GM18517 (cell line): ENCODE results near the gene ENTHD1.
"Not testable (repeated sequence)": the region's sequence is repeated elsewhere in the genome, so short reads cannot be mapped to it uniquely, and the experiment has no call there.

Experiments used
- ATAC-seq: cut with Tn5 transposase; IDR thresholded peaks from one replicate; pipeline ENCODE4 v1.9.1; 2021; ENCODE audit warnings: mild to moderate bottlenecking, moderate library complexity; ENCODE audit not compliant: unreplicated experiment

The ENTHD1 gene

GRCh38 chr22:39735776-39736175, 157.8 kb downstream of the ENTHD1 start:
- ATAC-seq, result no peak

DNA sequence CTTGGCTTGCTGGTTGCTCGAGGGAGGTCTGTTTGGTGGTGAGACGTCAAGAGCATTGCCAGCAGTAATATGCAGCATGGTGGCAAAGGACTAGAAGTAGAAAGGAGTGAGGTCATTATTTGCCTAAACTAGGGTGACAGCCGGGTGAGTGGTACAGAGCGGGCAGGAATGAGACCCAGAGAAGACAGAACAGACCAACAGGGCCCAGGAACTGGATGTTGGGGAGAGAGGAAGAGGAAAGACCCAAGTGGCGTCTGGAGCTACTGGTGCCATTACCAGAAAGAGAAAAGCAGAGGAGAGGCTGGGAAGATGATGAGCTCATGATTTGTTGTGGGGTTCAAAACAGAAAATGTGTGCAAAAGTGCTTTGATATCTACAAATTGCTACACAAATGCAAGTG, 158.7 kb downstream of the ENTHD1 start:
- no peak for ATAC-seq

DNA sequence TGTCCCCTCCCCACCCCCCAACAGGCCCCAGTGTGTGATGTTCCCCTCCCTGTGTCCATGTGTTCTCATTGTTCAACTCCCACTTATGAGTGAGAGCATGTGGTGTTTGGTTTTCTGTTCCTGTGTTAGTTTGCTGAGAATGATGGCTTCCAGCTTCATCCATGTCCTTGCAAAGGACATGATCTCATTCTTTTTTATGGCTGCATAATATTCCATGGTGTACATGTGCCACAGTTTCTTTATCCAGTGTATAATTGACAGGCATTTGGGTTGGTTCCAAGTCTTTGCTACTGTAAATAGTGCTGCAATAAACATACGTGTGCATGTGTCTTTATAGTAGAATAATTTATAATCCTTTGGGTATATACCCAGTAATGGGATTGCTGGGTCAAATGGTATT, 159.5 kb downstream of the ENTHD1 start:
- ATAC-seq, result not testable (repeated sequence)

GRCh38 chr22:39733191-39733590, 160.4 kb downstream of the ENTHD1 start:
- no peak for ATAC-seq

DNA sequence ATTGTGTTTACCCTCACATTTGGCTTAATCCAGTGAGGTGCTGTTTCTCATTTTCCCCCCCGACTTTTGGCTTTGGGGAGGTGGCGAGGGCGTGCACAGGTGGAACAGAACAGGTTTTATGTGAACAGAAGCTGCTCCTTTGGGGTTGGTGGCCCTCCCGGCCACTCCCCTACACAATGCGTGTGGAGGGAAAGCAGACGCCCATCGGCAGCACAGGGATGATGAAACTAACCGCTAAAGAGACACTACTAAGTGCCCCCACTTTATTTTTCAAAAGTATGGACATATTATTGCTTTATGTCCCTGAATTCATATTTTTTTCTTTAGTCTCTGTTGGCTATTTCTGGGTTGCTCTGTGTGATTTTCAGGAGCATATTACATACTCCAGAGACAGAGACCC, 160.9 kb downstream of the ENTHD1 start:
- ATAC-seq, result no peak

- no peak for ATAC-seq
Measured at GRCh38 chr22:39731881-39732555, 161.5 kb downstream of the ENTHD1 start.

DNA sequence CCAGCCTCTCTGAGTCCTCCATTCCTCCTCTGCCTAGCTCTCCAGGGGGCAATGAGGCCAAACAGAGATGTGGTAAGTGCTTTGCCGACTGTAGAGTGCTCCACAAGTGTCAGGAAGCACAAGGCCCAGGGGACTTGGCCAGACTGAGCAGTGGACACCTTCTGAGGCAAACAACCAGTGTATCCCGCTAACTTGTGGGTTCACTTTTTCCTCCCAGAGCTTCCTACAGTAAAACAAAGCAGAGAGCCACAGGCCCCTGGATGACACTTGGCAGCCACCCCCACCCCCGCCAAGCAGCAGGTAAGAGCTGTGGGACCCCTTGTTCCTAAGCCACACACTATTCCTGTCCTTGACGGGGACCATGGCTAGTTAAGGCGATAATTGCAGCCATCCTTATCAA, 162.1 kb downstream of the ENTHD1 start:
- no peak for ATAC-seq

- no peak for ATAC-seq
Measured at GRCh38 chr22:39729141-39729934, 164.2 kb downstream of the ENTHD1 start.

DNA sequence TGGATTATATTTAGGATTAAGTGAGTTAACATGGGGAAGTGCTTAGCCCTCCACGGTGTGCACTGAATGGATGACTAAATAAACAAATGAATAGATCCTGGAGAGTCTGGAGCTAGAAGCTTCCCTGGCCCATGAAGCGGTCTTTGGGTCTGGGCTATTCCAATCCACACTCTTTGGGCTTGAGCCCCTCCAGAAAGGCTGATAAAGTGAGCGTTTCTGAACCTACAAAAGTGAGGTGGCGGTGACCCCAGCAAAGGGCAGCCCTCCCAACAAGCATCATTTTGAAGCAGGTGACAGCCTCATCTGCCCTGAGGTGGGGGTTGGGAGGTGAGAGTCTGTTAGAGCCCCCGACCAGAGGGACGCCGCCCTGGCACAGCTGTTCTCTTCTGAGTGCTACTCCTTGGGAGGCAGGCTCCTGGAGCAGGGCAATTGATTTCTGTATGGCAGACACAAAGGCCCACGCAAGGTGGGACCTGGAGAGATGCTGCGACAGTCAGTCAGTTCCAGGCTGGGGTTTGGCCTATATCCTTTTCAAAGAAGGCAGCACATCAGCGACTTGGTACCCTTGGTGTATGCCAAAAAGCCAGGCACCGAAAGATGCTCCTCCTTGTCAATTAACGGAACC, 165.2 kb downstream of the ENTHD1 start:
- ATAC-seq, result no peak

GRCh38 chr22:39727541-39727940, 166.0 kb downstream of the ENTHD1 start:
- no peak for ATAC-seq

GRCh38 chr22:39725351-39726035, 168.1 kb downstream of the ENTHD1 start:
- no peak for ATAC-seq

- ATAC-seq, result no peak
Measured at GRCh38 chr22:39724857-39725256, 168.7 kb downstream of the ENTHD1 start.

GRCh38 chr22:39724390-39724789, 169.2 kb downstream of the ENTHD1 start:
- ATAC-seq, result no peak

DNA sequence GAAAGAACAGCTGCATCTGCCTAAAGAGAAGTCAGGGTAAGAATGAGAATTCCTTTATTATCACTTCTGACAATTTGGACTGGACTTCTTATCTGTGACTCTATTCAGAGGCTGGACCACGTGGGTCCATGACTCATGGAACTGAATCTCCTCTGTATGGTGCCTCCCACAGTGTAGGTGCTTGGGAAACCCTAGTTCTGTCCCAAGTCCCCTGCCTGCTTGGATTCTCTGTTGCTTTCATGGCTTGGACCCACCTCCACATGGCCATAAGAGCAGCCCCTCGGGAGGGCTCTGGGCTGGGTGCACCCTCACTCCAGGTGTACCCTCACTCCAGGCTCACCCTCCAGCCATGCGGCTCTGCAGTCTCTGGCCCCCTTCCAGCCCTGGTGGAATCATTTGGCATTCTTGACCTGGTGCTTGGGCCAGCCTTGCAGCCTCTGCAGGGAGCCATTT, 169.6 kb downstream of the ENTHD1 start:
- no peak for ATAC-seq

DNA sequence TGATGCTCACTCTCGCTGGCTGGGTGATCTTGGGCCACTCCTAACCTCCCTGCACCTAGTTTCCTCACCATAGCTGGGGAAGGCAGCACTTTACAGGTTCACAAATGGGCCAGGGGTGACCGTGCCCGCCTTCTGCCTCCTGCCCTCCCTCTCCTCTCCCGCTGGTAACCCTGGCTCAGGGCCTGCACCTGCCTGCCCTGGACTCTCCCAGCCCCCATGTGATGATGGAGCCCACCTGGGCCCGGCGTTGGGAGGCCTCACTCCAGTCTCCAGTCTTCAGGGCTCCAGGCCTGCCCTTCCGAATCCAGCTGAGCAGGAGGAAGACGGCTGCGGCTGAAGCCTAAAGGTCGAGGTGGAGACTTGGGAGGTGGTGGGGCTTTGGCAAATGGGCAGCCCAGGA, 170.1 kb downstream of the ENTHD1 start:
- ATAC-seq, result no peak

DNA sequence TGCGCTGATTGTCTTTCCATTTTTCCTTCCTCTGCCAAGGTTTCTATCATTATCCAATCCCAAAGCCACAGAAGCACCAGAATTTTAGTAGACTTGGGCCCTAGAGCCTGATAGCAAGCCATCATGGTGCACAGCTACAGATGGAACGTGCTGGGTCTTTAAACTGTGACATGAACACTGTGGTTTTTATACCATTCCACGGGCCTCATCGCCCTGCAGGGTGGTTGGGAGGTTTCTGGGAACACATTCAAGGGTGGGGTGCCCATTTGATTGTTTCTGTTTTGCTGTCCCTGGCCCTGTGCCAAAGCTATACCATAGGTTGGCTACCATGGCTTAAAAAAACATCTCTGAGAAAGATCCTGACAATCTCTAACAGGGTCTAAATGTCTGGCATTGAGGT, 171.1 kb downstream of the ENTHD1 start:
- ATAC-seq, result no peak

DNA sequence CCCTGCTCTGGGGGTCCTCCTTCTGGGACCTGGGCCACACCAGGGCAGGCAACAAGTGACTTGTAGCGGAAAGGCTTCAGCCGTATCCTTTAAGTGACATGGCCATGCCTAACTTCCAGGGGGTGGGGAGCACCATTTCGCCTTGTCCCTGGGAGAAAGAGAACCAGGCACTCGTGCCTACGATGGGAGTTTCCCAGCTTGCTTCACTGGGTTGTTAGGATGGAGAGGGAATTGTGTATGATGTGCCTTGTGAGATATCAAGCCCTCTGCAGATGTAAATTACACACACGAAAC, 171.6 kb downstream of the ENTHD1 start:
- ATAC-seq, result no peak

DNA sequence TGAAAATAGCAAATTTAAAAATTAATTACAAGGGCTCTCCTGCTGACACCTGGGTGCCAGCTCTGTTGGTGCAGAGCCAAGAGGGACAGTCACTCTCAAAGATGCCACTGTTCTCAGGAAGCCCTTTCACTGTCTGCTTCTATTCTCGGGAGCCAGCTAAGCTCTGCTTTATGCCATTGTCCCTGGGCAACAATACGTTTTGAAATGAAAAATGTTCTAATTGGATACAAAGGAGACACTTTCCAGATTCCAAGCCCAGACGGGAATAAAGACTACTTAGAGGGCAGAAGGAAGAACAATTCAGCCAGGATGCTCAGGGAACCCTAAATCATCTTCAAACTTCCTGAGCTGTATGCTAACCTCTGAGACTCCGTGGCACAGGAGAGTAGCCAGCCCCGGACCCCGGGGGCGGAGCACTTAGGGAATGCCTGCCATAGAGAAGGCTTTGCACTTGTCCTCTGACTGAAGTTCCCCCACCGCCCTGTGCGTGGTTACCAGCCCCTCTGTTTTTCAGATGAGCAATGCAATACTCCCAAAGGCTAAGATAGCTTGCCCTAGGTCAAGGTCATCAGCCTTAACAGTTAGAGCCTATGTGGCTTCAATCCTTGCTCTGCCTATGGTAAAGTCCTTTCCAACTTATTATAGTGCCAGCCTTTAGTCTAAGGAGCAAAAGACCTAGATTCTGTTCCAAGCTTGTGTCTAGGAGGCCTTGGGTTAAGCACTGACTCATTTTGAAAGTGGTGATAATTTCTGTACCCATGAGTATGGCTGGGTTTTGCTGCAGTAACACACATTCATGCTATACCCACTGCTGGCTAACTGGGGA, 172.1 kb downstream of the ENTHD1 start:
- no peak for ATAC-seq

- ATAC-seq, result no peak
Measured at GRCh38 chr22:39719559-39720450, 173.8 kb downstream of the ENTHD1 start.
